Islet of Langerhans (tissue), 1 donor: Measurements from ENCODE around the gene PRKCI.
"Not testable (repeated sequence)": the region's sequence is repeated elsewhere in the genome, so short reads cannot be mapped to it uniquely, and the experiment has no call there.

ENCODE experiments used
- FAIRE-seq: peaks from one replicate; lab custom pipeline; 2011; peaks lifted over from hg19 to GRCh38; lab: Jason Lieb, UNC

PRKCI gene

GRCh38 chr3:170296703-170297102 is 74.5 kb downstream of the PRKCI start:
- no peak for FAIRE-seq

- FAIRE-seq = no peak
Observed at GRCh38 chr3:170301405-170301804, 79.2 kb downstream of the PRKCI start.

- FAIRE-seq = no peak
Observed at GRCh38 chr3:170302008-170302407, 79.8 kb downstream of the PRKCI start.

GRCh38 chr3:170306015-170306414 is 83.8 kb downstream of the PRKCI start:
- no peak for FAIRE-seq

GRCh38 chr3:170307671-170308405 is 85.6 kb downstream of the PRKCI start:
- FAIRE-seq = no peak

GRCh38 chr3:170309046-170309445 is 86.8 kb downstream of the PRKCI start:
- FAIRE-seq = no peak

- FAIRE-seq = no peak
Observed at GRCh38 chr3:170317954-170318353, 95.7 kb downstream of the PRKCI start.

- FAIRE-seq = no peak
Observed at GRCh38 chr3:170320461-170321121, 98.4 kb downstream of the PRKCI start.

- no peak for FAIRE-seq
Observed at GRCh38 chr3:170321321-170322034, 99.3 kb downstream of the PRKCI start.

GRCh38 chr3:170322566-170323269 is 100.5 kb downstream of the PRKCI start:
- no peak for FAIRE-seq

- no peak for FAIRE-seq
Observed at GRCh38 chr3:170323331-170323730, 101.1 kb downstream of the PRKCI start.

- no peak for FAIRE-seq
Observed at GRCh38 chr3:170324962-170325361, 102.7 kb downstream of the PRKCI start.

GRCh38 chr3:170327040-170327808 is 105.0 kb downstream of the PRKCI start:
- FAIRE-seq = no peak

- FAIRE-seq = not testable (repeated sequence)
Observed at GRCh38 chr3:170327868-170328548, 105.8 kb downstream of the PRKCI start.

GRCh38 chr3:170330366-170330765 is 108.1 kb downstream of the PRKCI start:
- FAIRE-seq = no peak

- FAIRE-seq = no peak
Observed at GRCh38 chr3:170331143-170331542, 108.9 kb downstream of the PRKCI start.

GRCh38 chr3:170337420-170337819 is 115.2 kb downstream of the PRKCI start:
- FAIRE-seq = no peak

- FAIRE-seq = no peak
Observed at GRCh38 chr3:170338690-170339340, 116.6 kb downstream of the PRKCI start.

- FAIRE-seq = not testable (repeated sequence)
Observed at GRCh38 chr3:170342273-170342672, 120.0 kb downstream of the PRKCI start.

- not testable (repeated sequence) for FAIRE-seq
Observed at GRCh38 chr3:170343859-170344258, 121.6 kb downstream of the PRKCI start.

GRCh38 chr3:170344971-170345370 is 122.7 kb downstream of the PRKCI start:
- no peak for FAIRE-seq
